ENCODE results near the gene FSTL4. TPM values are rescaled to one million over a fixed set of nuclear protein-coding genes. Genes with fewer than 3 reads are reported as not detected.

The FSTL4 gene
- polyA plus RNA-seq, 2 donors: 0.67 to 2.1 TPM

- Histone ChIP-seq H3K4me1 (ENCODE audit: control insufficient read depth in 2 of 2, insufficient read depth in 2 of 2, low read length in 1 of 2) (no peaks in the 10 kb centered on the region), H3K27me3 (ENCODE audit: control insufficient read depth in 1 of 2, insufficient read depth in 2 of 2, low read length in 2 of 2) (no peaks in the 10 kb centered on the region), H3K27ac (ENCODE audit: low read depth in 2 of 2, low read length in 1 of 2) (no peak overlapping the region), H3K9me3 (ENCODE audit: control insufficient read depth in 2 of 2, insufficient read depth in 1 of 2, low read depth in 1 of 2, low read length in 1 of 2) (no peaks in the 10 kb centered on the region), H3K4me3 (ENCODE audit: low read depth in 1 of 2, low read length in 2 of 2) (no peak overlapping the region), H3K36me3 (ENCODE audit: control insufficient read depth in 2 of 2, insufficient read depth in 2 of 2, low read length in 1 of 2) (no peaks in the 10 kb centered on the region)
- 55 to 73% methylated on average over 4 of the region's 4 CpGs for WGBS, 2 donors
These were observed 225.2 kb downstream of the FSTL4 start for GRCh38 chr5:133387091-133387490.

GRCh38 chr5:133386662-133387061, 225.7 kb downstream of the FSTL4 start:
- no peaks in the 10 kb centered on the region for H3K9me3 ChIP-seq (ENCODE audit: control insufficient read depth in 2 of 2, insufficient read depth in 1 of 2, low read depth in 1 of 2, low read length in 1 of 2)
- 73 to 74% methylated on average over 10 of the region's 10 CpGs for WGBS, 2 donors

GRCh38 chr5:133385346-133385745, 227.0 kb downstream of the FSTL4 start:
- WGBS, 2 donors: 94% methylated on average over 5 of the region's 5 CpGs
- Histone ChIP-seq H3K27ac (ENCODE audit: low read depth in 2 of 2, low read length in 1 of 2) (no peak overlapping the region), H3K4me3 (ENCODE audit: low read depth in 1 of 2, low read length in 2 of 2) (no peak overlapping the region), H3K4me1 (ENCODE audit: control insufficient read depth in 2 of 2, insufficient read depth in 2 of 2, low read length in 1 of 2) (no peaks in the 10 kb centered on the region), H3K27me3 (ENCODE audit: control insufficient read depth in 1 of 2, insufficient read depth in 2 of 2, low read length in 2 of 2) (no peaks in the 10 kb centered on the region), H3K36me3 (ENCODE audit: control insufficient read depth in 2 of 2, insufficient read depth in 2 of 2, low read length in 1 of 2) (no peaks in the 10 kb centered on the region), H3K9me3 (ENCODE audit: control insufficient read depth in 2 of 2, insufficient read depth in 1 of 2, low read depth in 1 of 2, low read length in 1 of 2) (no peaks in the 10 kb centered on the region)

More at GRCh38 chr5:133386662-133387061, 225.7 kb downstream of the FSTL4 start:
- no peak overlapping the region for H3K4me3 ChIP-seq (ENCODE audit: low read depth in 1 of 2, low read length in 2 of 2)
- H3K27me3 ChIP-seq (ENCODE audit: control insufficient read depth in 1 of 2, insufficient read depth in 2 of 2, low read length in 2 of 2): no peaks in the 10 kb centered on the region
- no peak overlapping the region for H3K27ac ChIP-seq (ENCODE audit: low read depth in 2 of 2, low read length in 1 of 2)
- H3K4me1 ChIP-seq (ENCODE audit: control insufficient read depth in 2 of 2, insufficient read depth in 2 of 2, low read length in 1 of 2): no peaks in the 10 kb centered on the region
- no peaks in the 10 kb centered on the region for H3K36me3 ChIP-seq (ENCODE audit: control insufficient read depth in 2 of 2, insufficient read depth in 2 of 2, low read length in 1 of 2)

- 87 to 91% methylated on average over 9 of the region's 9 CpGs for WGBS, 2 donors
- Histone ChIP-seq H3K27me3 (ENCODE audit: control insufficient read depth in 1 of 2, insufficient read depth in 2 of 2, low read length in 2 of 2) (no peaks in the 10 kb centered on the region), H3K4me3 (ENCODE audit: low read depth in 1 of 2, low read length in 2 of 2) (no peak overlapping the region), H3K27ac (ENCODE audit: low read depth in 2 of 2, low read length in 1 of 2) (no peak overlapping the region), H3K9me3 (ENCODE audit: control insufficient read depth in 2 of 2, insufficient read depth in 1 of 2, low read depth in 1 of 2, low read length in 1 of 2) (no peaks in the 10 kb centered on the region), H3K36me3 (ENCODE audit: control insufficient read depth in 2 of 2, insufficient read depth in 2 of 2, low read length in 1 of 2) (no peaks in the 10 kb centered on the region), H3K4me1 (ENCODE audit: control insufficient read depth in 2 of 2, insufficient read depth in 2 of 2, low read length in 1 of 2) (no peaks in the 10 kb centered on the region)
These were observed 227.4 kb downstream of the FSTL4 start for GRCh38 chr5:133384903-133385302.

GRCh38 chr5:133384120-133384855, 228.1 kb downstream of the FSTL4 start:
- Histone ChIP-seq H3K4me1 (ENCODE audit: control insufficient read depth in 2 of 2, insufficient read depth in 2 of 2, low read length in 1 of 2) (no peaks in the 10 kb centered on the region), H3K9me3 (ENCODE audit: control insufficient read depth in 2 of 2, insufficient read depth in 1 of 2, low read depth in 1 of 2, low read length in 1 of 2) (no peaks in the 10 kb centered on the region), H3K27ac (ENCODE audit: low read depth in 2 of 2, low read length in 1 of 2) (no peak overlapping the region), H3K27me3 (ENCODE audit: control insufficient read depth in 1 of 2, insufficient read depth in 2 of 2, low read length in 2 of 2) (no peaks in the 10 kb centered on the region), H3K36me3 (ENCODE audit: control insufficient read depth in 2 of 2, insufficient read depth in 2 of 2, low read length in 1 of 2) (no peaks in the 10 kb centered on the region), H3K4me3 (ENCODE audit: low read depth in 1 of 2, low read length in 2 of 2) (no peak overlapping the region)
- WGBS, 2 donors: 81 to 83% methylated on average over 12 of the region's 12 CpGs

- H3K9me3 ChIP-seq (ENCODE audit: control insufficient read depth in 2 of 2, insufficient read depth in 1 of 2, low read depth in 1 of 2, low read length in 1 of 2): no peaks in the 10 kb centered on the region
These were observed 228.8 kb downstream of the FSTL4 start for GRCh38 chr5:133383580-133383939.

GRCh38 chr5:133382661-133383579, 229.4 kb downstream of the FSTL4 start:
- Histone ChIP-seq H3K36me3 (ENCODE audit: control insufficient read depth in 2 of 2, insufficient read depth in 2 of 2, low read length in 1 of 2) (no peaks in the 10 kb centered on the region), H3K4me1 (ENCODE audit: control insufficient read depth in 2 of 2, insufficient read depth in 2 of 2, low read length in 1 of 2) (no peaks in the 10 kb centered on the region), H3K27me3 (ENCODE audit: control insufficient read depth in 1 of 2, insufficient read depth in 2 of 2, low read length in 2 of 2) (no peaks in the 10 kb centered on the region), H3K27ac (ENCODE audit: low read depth in 2 of 2, low read length in 1 of 2) (no peak overlapping the region), H3K9me3 (ENCODE audit: control insufficient read depth in 2 of 2, insufficient read depth in 1 of 2, low read depth in 1 of 2, low read length in 1 of 2) (no peaks in the 10 kb centered on the region), H3K4me3 (ENCODE audit: low read depth in 1 of 2, low read length in 2 of 2) (no peak overlapping the region)
- 75 to 76% methylated on average over 8 of the region's 8 CpGs for WGBS, 2 donors

More at GRCh38 chr5:133383580-133383939, 228.8 kb downstream of the FSTL4 start:
- Histone ChIP-seq H3K27me3 (ENCODE audit: control insufficient read depth in 1 of 2, insufficient read depth in 2 of 2, low read length in 2 of 2) (no peaks in the 10 kb centered on the region), H3K36me3 (ENCODE audit: control insufficient read depth in 2 of 2, insufficient read depth in 2 of 2, low read length in 1 of 2) (no peaks in the 10 kb centered on the region), H3K4me3 (ENCODE audit: low read depth in 1 of 2, low read length in 2 of 2) (no peak overlapping the region), H3K27ac (ENCODE audit: low read depth in 2 of 2, low read length in 1 of 2) (no peak overlapping the region), H3K4me1 (ENCODE audit: control insufficient read depth in 2 of 2, insufficient read depth in 2 of 2, low read length in 1 of 2) (no peaks in the 10 kb centered on the region)
- WGBS, 2 donors: 44 to 51% methylated on average over 9 of the region's 9 CpGs

GRCh38 chr5:133381571-133382365, 230.6 kb downstream of the FSTL4 start:
- H3K9me3 ChIP-seq (ENCODE audit: control insufficient read depth in 2 of 2, insufficient read depth in 1 of 2, low read depth in 1 of 2, low read length in 1 of 2): peaks cover 5% of the 10 kb centered on the region in 2 donors
- 81% methylated on average over 14 of the region's 14 CpGs for WGBS, 2 donors
- no peaks in the 10 kb centered on the region for H3K4me1 ChIP-seq (ENCODE audit: control insufficient read depth in 2 of 2, insufficient read depth in 2 of 2, low read length in 1 of 2)
- H3K4me3 ChIP-seq (ENCODE audit: low read depth in 1 of 2, low read length in 2 of 2): no peak overlapping the region
- H3K36me3 ChIP-seq (ENCODE audit: control insufficient read depth in 2 of 2, insufficient read depth in 2 of 2, low read length in 1 of 2): no peaks in the 10 kb centered on the region
- no peaks in the 10 kb centered on the region for H3K27me3 ChIP-seq (ENCODE audit: control insufficient read depth in 1 of 2, insufficient read depth in 2 of 2, low read length in 2 of 2)
- no peak overlapping the region for H3K27ac ChIP-seq (ENCODE audit: low read depth in 2 of 2, low read length in 1 of 2)

GRCh38 chr5:133381041-133381440, 231.3 kb downstream of the FSTL4 start:
- no peaks in the 10 kb centered on the region for H3K36me3 ChIP-seq (ENCODE audit: control insufficient read depth in 2 of 2, insufficient read depth in 2 of 2, low read length in 1 of 2)
- H3K4me1 ChIP-seq (ENCODE audit: control insufficient read depth in 2 of 2, insufficient read depth in 2 of 2, low read length in 1 of 2): no peaks in the 10 kb centered on the region
- no peak overlapping the region for H3K27ac ChIP-seq (ENCODE audit: low read depth in 2 of 2, low read length in 1 of 2)
- H3K27me3 ChIP-seq (ENCODE audit: control insufficient read depth in 1 of 2, insufficient read depth in 2 of 2, low read length in 2 of 2): no peaks in the 10 kb centered on the region
- 63 to 69% methylated on average over 3 of the region's 3 CpGs for whole genome bisulfite sequencing, 2 donors
- H3K4me3 ChIP-seq (ENCODE audit: low read depth in 1 of 2, low read length in 2 of 2): no peak overlapping the region
- peaks cover 5% of the 10 kb centered on the region in 2 donors for H3K9me3 ChIP-seq (ENCODE audit: control insufficient read depth in 2 of 2, insufficient read depth in 1 of 2, low read depth in 1 of 2, low read length in 1 of 2)
